GM21786 (cell line): ENCODE data around the gene DNAJC5G.
"Not testable (repeated sequence)": the region's sequence is repeated elsewhere in the genome, so short reads cannot be mapped to it uniquely, and the experiment has no call there.

ENCODE experiments used
- ATAC-seq: cut with Tn5 transposase; IDR thresholded peaks from one replicate; pipeline ENCODE4 v1.9.1; 2021; ENCODE audit not compliant: unreplicated experiment

DNAJC5G gene

DNA sequence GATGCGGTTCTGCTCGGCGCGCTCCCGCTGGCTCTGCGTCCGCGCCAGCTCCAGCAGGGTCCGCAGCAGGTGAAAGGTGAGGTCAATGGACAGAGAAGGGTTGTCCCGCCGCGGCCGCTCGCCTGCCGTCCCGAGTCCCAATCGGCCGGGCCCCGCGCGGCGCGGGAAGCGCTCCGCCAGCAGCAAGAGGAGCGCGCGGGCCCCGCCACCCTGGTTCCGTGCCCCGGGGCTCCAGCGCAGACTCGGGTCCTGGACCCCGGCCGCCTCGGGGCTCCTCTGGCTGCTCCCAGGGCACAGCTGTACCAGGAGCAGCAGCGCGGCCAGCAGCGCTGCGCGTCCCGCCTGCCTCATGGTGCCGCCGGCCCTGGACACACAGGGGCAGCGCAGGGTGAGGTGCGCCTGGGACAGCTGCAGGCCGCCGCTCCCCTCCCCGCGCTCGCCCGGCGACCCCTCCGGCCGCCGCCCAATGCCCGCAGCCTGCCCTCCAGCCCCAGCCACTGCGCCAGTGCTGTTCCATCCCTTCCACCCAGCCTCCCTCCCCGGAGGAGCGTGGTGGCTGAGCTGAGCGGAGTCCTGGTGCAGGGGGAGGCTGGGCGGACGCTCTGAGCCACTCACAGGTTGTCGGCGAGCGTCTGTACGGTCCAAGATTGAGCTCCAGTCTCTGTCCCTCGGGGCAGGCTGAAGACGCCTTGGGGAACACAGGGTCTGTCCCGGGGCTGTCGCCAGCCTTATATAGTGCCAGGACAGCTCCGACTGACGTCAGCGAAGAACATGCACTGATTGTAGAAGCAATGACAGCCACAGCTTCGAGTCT is 32.5 kb downstream of the DNAJC5G start:
- ATAC-seq = no peak

DNA sequence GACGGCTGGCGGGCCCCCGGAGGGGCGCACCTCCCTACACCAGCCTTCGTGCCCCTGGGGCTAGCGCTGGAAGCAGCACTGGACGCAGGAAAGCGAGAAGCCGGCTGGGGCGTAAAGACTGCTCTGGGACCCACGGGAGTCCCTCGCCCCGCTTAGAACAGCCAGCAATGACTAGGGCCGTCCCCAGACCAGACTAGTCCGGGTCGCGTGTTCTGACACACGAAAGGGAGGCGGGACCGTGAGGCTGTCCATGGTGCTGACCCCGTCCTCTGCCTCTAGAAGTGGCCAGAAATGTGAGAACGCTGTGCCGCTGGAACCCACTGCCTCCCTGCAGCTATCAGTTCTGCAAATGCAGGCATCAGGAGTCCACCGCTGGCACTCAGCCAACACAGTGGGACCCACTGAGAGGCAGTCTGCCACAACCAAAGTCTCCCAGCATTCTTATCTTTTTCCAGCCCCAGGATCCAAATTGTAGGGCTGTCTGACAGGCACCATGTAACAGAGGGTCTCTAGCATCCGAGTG is 33.2 kb downstream of the DNAJC5G start, which contains the start of gene UCN:
Gene UCN (minus strand): TSS at position 87 of the 523 bp plus-strand sequence. CDS start 550 bp downstream, outside the sequence.
- ATAC-seq = no peak

DNA sequence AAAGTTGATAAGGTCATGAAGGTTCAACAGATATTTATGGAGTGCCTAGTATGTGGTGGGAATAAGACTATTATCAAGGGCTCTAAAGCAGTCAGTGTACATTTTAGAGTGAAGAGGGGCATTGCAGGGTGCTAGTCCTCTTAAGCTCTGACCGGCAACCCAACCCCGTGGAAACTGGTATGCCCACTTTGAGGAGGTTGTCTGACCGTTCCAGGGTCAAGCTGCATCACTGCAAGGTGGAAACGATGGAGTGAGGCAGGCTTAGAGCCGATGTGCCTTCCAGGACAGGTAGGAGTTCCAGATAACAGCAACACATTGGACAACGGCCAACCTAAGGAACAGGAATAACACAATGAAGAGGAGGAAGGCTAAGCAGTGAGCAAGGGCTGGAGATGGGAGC is 34.4 kb downstream of the DNAJC5G start:
- ATAC-seq = no peak

DNA sequence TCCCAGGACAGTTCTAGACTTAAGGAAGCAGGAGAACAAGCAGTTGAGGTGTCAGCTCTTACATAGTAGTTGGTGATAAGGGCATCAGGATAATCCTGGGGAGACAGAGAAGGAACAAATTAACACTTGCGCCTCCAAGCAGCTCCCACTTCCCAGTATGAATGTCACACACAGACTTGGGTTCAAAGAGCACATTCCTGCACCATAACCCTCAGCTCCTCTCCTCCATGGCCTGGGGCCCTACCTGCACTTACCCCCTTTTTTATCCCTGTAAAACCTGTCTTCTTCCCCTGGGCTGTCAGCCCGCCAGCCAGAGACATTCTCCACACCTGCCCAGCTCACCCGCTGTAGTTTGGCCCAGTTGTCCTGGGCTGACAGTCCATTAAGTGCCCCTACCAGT is 36.9 kb downstream of the DNAJC5G start:
- ATAC-seq = no peak

DNA sequence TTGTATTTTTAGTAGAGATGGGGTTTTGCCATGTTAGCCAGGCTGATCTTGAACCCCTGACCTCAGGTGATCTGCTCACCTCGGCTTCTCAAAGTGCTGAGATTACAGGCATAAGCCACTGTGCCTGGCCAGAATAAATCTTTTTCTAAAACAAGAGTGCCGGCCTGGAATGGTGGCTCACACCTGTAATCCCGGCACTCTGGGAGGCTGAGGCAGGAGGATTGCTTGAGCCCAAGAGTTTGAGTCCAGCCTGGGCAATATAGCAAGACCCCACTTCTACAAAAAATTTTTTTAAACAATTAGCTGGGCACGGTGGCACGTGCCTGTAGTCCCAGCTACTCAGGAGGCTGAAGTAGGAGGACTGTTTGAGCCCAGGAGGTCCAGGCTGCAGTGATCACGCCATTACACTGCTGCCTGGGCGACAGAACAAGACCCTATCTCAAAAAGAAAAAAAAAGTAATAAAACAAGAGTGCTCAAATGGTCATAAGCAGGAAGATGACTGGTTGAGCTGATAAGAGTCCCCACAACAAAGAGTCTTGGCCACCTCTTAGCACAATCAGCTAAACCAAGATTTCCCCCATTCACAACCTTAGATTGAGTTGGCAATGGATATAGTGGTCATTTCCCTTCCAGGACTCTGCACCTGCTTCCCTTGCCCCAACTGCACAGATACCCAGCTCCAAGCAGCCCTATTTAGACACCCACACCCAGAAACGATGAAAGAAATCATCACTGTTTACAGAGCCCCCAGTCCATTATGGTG is 38.8 kb downstream of the DNAJC5G start:
- no peak for ATAC-seq

DNA sequence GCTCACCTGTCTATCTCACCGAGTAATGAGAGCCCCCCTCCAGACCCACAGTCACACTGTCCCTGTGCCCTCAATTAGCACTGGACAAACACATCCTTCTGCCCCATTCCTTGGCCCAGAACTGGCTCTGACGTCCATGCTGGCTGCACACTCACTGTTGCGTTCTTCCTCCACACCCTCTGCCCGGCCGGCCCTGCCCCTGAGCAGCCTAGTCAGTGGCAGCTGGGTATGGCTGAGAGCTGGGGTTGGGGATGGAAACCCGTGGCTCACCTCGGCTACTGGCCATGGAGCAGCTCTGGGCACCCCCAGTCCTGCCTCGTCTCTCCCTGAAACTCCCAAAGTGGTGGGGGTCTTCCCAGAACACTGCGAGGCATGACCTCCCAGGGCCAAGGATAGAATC is 39.5 kb downstream of the DNAJC5G start:
- no peak for ATAC-seq

DNA sequence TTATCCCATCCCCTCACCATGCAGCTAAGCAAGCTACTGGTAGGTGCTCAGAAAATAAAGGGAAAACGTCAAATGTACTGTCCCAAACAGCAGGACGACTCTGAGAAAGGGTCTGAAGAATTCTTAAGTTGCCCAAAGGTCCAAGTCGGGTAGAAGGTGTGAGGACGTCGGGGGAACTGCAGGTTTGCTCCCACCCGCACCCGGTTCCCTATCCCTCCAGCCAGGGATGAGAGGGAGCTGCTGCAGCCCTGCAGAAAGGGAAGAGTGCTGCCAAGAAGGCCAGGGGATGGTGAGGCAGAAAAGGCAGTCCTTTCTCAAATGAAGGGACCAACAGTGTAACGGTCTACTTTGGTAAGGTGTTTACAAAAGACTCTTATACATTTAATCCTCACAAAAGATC is 39.9 kb downstream of the DNAJC5G start:
- no peak for ATAC-seq

DNA sequence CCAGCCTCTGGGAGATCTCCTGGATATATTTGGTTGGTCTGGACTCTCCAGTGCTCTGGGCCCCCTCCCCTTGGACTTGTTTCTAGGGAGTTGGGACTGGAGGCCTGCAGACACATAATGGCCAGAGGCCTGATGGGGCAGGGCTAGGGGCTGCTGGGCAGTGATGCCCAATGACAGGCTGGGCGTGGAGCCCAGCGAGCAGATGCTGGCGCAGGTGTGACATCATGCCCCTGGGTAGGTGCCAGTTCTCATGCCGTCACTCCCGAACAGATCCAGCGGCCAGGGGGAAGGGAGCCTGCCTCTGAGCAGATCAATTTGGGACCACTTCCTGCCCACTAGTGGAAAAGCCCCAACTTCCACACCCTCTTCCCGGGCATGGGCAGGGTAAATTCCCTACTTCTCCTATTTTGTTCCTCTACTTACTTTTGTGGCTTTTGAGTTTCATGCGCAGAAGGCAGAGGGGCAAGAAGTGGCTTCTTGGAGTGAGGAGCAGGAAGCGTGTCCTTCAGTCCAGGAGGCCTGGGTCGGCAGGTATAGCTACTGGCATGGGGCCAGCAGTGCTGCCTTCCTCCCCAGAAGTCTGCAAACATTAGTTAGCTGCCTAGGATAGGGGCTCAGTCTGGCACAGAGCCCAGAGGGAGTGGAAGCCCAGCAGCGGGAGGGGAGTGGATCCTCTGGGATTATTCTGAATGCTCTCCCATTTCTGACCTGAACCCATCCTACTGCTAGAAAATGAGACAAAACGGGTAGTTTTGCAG is 41.6 kb downstream of the DNAJC5G start:
- no peak for ATAC-seq

DNA sequence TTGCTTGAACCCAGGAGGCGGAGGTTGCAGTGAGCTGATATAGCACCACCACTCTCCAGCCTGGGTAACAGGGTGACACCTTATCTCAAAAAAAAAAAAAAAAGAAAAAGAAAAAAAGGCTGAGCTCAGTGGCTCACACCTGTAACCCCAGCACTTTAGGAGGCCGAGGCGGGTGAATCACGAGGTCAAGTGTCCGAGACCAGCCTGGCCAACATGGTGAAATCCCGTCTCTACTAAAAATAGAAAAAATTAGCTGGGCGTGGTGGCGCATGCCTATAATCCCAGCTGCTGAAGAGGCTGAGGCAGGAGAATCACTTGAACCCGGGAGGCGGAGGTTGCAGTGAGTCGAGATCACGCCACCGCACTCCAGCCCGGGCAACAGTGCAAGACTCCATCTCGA is 44.6 kb downstream of the DNAJC5G start:
- not testable (repeated sequence) for ATAC-seq

DNA sequence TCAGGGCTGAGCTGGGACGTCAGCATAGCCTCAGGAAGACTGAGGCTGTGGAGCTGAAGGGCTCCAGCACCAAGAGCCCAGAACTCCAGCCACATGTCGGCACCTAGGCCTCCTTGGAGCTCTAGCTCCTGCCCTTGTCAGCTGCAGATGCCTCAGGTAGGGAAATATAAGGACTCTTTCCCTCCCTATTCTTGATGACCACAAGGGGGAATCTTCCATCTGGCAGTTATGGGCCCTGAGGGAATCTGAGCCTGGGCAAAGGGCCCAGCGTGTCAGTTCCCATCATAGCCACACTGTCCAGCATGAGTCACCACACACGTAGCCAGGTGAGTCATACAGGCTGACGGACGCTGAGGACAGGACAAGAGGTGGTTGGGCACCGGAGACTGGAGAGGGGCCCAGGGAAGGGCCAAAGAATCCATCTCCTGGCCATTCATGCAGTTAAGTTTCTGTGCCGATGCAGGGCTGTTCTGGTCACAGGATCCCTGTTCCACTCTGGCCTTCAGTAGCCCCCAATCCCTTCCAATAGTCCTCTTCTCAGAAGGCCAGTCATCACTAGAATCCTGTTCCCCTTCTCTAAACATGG is 45.8 kb downstream of the DNAJC5G start:
- no peak for ATAC-seq

DNA sequence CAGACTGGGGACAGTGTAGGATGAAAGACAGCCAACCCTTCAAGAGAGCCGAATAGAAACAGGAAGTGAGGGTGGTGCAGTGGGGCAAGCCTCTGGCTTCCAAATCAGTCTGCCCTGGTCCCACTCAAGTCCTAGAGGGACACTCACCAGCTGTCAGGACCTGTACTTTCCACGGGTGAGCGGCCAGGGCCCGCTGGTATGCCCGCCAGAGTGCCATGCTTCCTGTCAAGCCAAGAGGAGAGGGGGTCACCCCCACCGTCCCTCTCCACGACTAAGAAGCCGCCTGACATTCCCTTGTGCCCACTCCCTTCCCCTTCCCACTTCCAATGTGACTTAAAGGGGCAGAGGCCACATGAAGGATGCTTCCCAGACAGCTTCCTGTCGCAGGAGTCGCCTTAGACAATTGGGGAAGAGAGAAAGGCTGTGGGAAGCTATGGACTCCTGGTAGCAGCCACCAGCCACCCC is 47.1 kb downstream of the DNAJC5G start:
- ATAC-seq = no peak

DNA sequence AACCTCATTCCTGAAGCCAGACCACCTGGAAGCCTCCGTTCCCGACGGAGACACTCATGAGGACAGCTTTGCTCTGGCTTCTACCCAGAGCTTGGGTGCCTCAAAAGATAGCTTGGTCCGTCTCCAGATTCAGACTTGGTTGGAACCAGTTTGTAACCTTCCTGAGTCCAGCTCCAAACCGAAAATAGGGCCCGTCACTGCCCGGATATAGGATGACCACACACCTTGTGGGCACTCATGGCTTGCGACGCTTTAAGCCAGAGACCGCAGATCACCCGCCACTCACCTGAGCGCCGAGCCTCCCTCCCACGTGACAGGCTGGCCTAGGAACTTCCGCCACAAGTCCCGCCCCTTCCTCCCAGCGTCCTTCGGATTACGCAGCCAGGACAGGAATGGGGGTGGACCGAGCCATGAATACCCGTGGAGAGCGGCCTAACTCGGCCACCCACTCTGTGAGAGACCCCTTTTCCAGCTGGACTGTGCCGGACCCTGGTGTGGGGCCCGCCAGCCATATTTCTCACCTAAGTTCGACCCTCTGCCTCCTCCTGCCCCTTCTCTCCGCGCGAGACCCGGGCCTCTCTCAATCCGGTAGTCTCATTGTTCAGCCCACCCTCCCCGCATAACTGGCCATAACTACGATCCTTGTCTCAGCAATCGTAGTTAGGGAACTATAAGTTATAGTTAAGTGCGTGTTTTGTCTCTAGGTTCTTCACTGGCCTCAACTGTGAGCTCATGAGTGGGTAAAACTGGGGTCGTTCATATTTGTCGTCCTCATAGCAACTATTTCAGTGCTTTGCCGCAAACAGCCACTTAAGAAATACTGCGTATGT is 47.7 kb downstream of the DNAJC5G start, which contains the start of gene MPV17:
Gene MPV17 (minus strand): TSS at position 332 of the 830 bp plus-strand sequence. CDS start 580 bp downstream, outside the sequence.
- peak; percentile 83 for ATAC-seq

DNA sequence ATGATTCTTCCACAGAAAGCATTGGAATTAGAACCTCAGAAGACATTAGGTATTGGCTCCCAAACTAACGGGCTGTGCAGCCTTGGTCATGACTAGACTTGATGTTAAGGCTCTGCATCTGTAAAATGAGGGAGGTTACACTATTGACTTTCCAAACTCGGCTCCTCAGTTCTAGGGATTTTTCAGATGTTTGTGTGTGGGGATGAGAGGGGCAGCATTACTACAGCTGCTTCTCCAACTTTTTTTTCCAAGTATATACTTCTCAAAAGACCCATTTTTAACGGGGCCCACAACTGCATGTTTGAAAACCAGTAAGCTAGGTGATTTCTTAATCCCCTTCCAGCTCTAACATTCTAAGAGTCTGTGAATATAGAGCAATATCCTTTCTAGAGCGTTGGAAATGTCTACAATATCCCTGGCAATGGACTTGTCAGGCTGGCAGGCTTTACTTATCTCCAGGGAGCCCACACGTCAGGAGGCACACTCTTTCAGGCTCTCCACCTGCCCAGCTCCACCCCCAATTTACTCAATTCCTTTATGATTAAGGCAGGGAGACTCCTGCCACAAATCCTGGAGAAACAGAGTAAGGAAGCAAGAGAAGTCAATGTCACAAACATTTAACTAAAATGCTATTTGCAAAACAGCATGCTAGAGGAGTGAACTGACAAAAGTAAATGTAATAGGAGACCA is 48.5 kb downstream of the DNAJC5G start:
- no peak for ATAC-seq

DNA sequence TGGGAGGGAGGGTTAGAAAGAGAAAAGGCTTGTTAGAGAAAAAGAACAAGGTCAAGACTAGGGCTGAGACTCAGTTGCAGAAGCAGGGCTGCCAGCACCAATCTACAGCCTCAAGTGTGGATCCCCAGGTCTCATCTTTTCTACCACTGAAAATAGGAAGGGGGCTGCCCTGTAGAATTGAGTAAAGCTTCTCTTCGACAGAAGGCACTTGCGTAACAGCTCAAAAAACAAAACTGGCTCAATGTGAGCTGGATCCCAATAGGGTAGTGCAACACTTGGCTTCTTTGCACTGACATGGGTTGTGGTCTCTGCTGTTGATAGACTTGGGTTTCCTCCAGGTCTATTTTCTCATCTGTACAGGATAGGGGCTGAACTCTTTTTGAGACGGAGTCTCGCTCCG is 49.5 kb downstream of the DNAJC5G start:
- ATAC-seq = no peak
